ELF-1 (cell line): ENCODE results near the gene BSND.

Experiments
- DNase-seq: peaks from one replicate; pipeline ENCODE4 v3.0.0-alpha.2; 2016; ENCODE audit warnings: low read depth, low spot score

The BSND gene

GRCh38 chr1:55060133-55060999 lies 61.6 kb downstream of the BSND start:
- no peak for DNase-seq

- no peak for DNase-seq
These were observed 62.4 kb downstream of the BSND start for GRCh38 chr1:55061000-55061705.
